Brain microvascular endothelial cell (primary cell): ENCODE results near the gene PEX14.
A peak's percentile ranks its signal among the peaks of the same experiment; 100 is the strongest.

Source experiments
- DNase-seq: peaks from one replicate; pipeline ENCODE4 v3.0.0-alpha.2; 2020
- H3K27ac ChIP-seq: fragments of 250-450 bp; sonication (Bioruptor Pico); 2 replicates; pipeline ENCODE4 v1.5.1; 2020; ENCODE audit warnings: mild to moderate bottlenecking, moderate library complexity
- H3K27me3 ChIP-seq: fragments of 250-450 bp; sonication (Bioruptor Pico); replicated peaks from 2 replicates; pipeline ENCODE4 v1.5.1; 2020; ENCODE audit warnings: mild to moderate bottlenecking
- H3K36me3 ChIP-seq: fragments of 250-450 bp; sonication (Bioruptor Pico); replicated peaks from 2 replicates; pipeline ENCODE4 v1.5.1; 2020; ENCODE audit warnings: mild to moderate bottlenecking
- H3K4me3 ChIP-seq: 2 replicates; pipeline ENCODE4 v1.5.1; 2011; ENCODE audit warnings: low read depth, mild to moderate bottlenecking, control low read depth, low read length, moderate library complexity
- in situ Hi-C: cut with HindIII; loops from 2 replicates; pipeline ENCODE4 v1.10.0; 2017; ENCODE audit warnings: low sequenced_read_pairs, low pct_ligation_motif_present
- TF ChIP-seq, protein P1 (sequence below): IDR thresholded peaks from 2 replicates; pipeline ENCODE4 v1.5.1; 2011; ENCODE audit warnings: low read depth, mild to moderate bottlenecking, moderate library complexity, low read length, control low read depth, inconsistent platforms; ENCODE audit errors: missing control alignments

PEX14 gene

DNA sequence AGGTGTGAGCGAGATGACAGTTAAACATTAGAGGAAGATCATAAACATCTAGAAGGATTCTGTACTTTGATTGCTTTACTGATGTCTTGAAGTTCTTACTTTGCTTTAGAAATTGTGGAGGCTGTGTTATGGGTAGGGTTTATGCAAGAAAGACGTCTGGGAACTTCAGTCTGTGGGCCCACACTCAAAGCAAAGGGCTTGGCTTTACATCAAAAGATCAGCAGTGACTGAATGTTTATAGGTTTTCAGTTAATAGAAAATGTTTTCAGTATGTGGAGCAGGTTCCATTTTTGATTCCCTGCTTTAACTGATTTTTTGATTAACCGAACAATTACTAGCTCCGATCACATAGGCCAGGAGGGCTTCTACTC lies 31.9 kb downstream of the PEX14 start:
- in situ Hi-C loops = no loop called here
- H3K36me3 ChIP-seq = no peaks in the 10 kb centered on the region
- H3K27ac ChIP-seq = no peak overlapping the region
- TF ChIP-seq, protein P1, sequence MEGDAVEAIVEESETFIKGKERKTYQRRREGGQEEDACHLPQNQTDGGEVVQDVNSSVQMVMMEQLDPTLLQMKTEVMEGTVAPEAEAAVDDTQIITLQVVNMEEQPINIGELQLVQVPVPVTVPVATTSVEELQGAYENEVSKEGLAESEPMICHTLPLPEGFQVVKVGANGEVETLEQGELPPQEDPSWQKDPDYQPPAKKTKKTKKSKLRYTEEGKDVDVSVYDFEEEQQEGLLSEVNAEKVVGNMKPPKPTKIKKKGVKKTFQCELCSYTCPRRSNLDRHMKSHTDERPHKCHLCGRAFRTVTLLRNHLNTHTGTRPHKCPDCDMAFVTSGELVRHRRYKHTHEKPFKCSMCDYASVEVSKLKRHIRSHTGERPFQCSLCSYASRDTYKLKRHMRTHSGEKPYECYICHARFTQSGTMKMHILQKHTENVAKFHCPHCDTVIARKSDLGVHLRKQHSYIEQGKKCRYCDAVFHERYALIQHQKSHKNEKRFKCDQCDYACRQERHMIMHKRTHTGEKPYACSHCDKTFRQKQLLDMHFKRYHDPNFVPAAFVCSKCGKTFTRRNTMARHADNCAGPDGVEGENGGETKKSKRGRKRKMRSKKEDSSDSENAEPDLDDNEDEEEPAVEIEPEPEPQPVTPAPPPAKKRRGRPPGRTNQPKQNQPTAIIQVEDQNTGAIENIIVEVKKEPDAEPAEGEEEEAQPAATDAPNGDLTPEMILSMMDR = no peak
- DNase-seq = no peak
- no peaks in the 10 kb centered on the region for H3K27me3 ChIP-seq
- H3K4me3 ChIP-seq = no peak overlapping the region

DNA sequence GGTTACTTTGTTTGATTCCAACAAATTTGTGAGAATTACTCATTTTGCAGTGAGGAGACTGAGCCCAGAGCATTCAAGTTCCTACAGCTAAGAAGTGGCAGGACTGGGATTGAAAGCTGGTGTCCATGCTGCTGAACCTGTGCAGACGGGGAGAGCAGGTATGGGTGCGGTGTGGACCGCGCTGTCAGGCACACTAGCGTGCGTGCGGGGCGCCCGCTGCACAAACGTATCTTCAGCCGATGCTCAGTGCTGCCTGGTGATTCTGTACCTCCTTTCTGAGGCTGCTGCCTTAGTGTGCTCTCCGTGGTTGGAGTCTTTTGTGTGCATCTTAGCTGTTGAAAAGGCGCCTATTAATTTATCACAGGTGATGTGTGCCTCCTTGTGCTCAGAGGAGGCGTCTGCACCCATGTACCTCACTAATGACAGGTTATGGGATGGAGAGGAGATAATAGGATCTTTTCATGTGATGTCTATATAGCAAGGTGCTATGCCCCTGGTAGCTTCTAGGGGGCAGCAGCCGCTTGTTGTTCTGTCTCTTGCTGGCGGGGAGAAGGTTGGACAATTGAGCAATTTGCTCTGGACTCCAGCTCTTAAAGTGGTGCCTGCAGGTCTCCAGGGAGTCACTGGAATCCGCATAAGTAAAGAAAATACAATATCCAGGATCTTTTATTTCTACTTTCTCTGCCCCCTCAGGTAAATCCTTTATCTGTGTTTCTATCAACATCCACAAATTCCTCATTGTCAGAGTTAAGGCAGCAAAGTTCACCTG lies 32.5 kb downstream of the PEX14 start:
- Histone ChIP-seq H3K27me3 (no peaks in the 10 kb centered on the region), H3K36me3 (no peaks in the 10 kb centered on the region), H3K4me3 (no peak overlapping the region), H3K27ac (no peak overlapping the region)
- DNase-seq = peak; percentile 74
- TF ChIP-seq, protein P1 = peak; percentile 93
- in situ Hi-C loops = no loop called here

DNA sequence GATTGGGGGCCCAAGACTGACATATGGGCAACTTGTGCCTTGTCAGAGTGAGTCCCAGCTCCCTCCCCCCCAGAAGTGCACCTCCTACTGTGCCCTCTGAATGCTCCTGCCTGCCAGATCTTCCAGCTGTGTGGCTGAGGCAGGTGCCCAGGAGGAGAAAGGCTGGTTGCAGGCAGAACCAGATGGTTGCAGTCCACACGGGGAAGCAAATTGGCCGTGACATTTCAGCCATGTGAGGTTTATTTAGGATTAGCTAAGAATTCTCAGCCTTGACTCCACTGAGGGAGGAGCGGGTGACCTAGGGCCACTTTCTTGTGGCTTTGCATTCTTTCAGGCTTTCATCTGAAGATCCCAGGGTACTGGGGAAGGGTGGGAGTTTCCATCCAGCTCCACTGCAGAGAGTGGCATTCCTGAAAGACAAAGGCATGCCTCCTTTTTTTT lies 33.8 kb downstream of the PEX14 start:
- H3K27me3 ChIP-seq = no peaks in the 10 kb centered on the region
- H3K4me3 ChIP-seq = no peak overlapping the region
- H3K27ac ChIP-seq = no peak overlapping the region
- in situ Hi-C loops = no loop called here
- TF ChIP-seq, protein P1 = no peak
- H3K36me3 ChIP-seq = no peaks in the 10 kb centered on the region
- no peak for DNase-seq

DNA sequence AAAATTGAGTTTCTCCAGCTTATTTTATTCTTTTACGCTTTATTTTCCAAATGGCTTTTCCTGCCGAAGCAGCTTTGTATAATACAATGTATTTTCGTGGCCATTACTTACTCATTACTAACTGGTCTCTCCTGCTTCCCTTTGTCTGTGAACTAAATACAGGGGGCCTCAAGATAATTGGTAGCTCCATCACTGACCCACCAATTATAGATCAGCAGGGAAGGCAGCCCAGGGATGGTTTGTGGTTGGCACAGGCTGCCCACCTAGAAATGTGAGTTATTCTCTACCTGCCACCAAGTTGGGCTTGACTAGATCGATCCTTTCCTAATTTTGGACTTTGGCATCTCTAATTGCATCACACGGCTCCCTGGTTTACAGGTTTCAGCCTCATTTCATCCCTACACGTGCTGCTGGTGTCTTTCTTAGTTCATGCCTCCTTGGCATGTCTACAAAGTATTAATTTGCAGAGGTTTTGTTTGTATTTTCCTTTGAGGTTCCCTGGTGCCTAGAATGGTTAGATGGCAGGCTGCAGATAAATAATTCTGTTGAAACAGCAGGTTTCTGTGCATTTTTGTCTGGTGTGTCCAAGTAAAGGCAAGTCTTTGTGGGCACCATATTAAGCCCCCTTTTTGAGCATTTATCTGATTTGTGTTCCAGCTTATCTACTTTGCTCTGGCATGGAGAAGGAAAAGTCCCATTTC lies 35.2 kb downstream of the PEX14 start:
- no peak overlapping the region for H3K4me3 ChIP-seq

DNA sequence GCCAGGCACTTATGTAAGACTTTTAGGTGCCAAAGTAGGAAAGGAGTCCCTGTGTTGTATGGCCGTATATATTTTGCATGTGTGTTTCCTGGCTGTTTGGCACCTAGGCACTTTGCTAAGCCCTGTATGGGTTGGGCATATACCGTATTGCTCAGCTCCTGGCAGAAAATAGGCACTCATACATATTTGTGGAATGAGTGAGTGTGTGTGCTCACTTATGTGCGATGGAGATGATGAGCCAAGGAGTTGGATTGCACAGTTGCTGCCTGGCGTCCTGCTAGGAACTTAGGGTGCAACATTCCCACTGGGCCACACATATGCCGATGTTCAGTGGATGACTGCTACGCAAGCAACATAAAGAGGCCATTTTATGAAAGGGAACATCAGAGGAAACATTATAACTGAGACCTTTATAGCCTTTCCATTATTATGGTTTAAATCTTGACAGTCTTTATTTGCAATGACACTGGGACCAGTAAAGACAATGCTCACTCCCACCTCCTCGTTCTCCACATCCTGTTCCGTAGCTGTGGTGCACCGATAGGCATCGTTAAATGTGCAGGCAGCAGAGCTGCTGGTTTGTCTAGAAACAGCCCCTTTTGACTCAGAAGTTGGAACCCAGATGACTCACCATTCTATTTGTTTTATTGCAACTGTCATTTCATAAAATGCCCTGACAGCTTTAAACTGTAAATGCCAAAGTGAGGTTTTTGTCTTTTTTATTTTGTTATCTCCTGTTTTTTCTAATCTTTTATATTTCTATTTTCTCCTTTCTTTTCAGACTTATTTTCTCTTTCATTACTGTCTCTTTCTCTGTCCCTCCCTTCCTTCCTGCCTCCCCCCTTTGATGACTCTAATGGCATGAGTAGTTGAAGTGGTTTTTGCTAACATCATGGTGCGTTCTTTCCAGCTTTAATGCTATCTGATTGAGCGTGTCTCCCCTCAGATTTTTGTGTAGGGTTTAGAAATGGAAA lies 36.1 kb downstream of the PEX14 start:
- Histone ChIP-seq H3K4me3 (peak overlapping the region; percentile 30), H3K27ac (peak overlapping the region; percentile 65), H3K36me3 (no peaks in the 10 kb centered on the region), H3K27me3 (no peaks in the 10 kb centered on the region)
- in situ Hi-C loops = no loop called here
- TF ChIP-seq, protein P1 = no peak
- peak; percentile 79 for DNase-seq

More for the DNA sequence above, 35.2 kb downstream of the PEX14 start:
- H3K27ac ChIP-seq = peak overlapping the region; percentile 65
- TF ChIP-seq, protein P1 = no peak
- no peak for DNase-seq
- H3K36me3 ChIP-seq = no peaks in the 10 kb centered on the region
- H3K27me3 ChIP-seq = no peaks in the 10 kb centered on the region
- in situ Hi-C loops = no loop called here
